ENCODE data around the gene ACER3.

- TF ChIP-seq POLR2A (IDR thresholded peaks at IDR 0.05) (no peak), CTCF (IDR thresholded peaks at IDR 0.05) (no peak)
Observed at GRCh38 chr11:76888989-76889388, 28.3 kb downstream of the ACER3 start.
